Parathyroid adenoma (tissue), 2 donors: Measurements from ENCODE around the gene TRIAP1.
"Not testable (repeated sequence)": the region's sequence is repeated elsewhere in the genome, so short reads cannot be mapped to it uniquely, and the experiment has no call there.

Experiments
- H2AFZ ChIP-seq: fragments of 300-600 bp; sonication (generic); one replicate; pipeline ENCODE4 v1.7.0; 2017; ENCODE audit warnings: antibody characterized with exemption, mild to moderate bottlenecking
- H3K27ac ChIP-seq: fragments of 300-600 bp; sonication (generic); one replicate; pipeline ENCODE4 v1.7.0; 2017
- H3K27me3 ChIP-seq: fragments of 300-600 bp; sonication (generic); one replicate; pipeline ENCODE4 v1.7.0; 2017; ENCODE audit warnings: low read length; ENCODE audit not compliant: control insufficient read depth, insufficient read depth
- H3K36me3 ChIP-seq: fragments of 300-600 bp; sonication (generic); one replicate; pipeline ENCODE4 v1.7.0; 2017; ENCODE audit warnings: low read length; ENCODE audit not compliant: control insufficient read depth, insufficient read depth
- H3K4me1 ChIP-seq: fragments of 300-600 bp; sonication (generic); one replicate; pipeline ENCODE4 v1.7.0; 2017; ENCODE audit warnings: control low read depth
- H3K4me2 ChIP-seq: fragments of 300-600 bp; sonication (generic); one replicate; pipeline ENCODE4 v1.7.0; 2017; ENCODE audit warnings: low read length
- H3K4me3 ChIP-seq: fragments of 300-600 bp; sonication (generic); one replicate; pipeline ENCODE4 v1.7.0; 2017; ENCODE audit warnings: low read depth, low read length
- H3K79me2 ChIP-seq: fragments of 300-600 bp; sonication (generic); one replicate; pipeline ENCODE4 v1.7.0; 2017; ENCODE audit warnings: control low read depth
- H3K9ac ChIP-seq: fragments of 300-600 bp; sonication (generic); one replicate; pipeline ENCODE4 v1.7.0; 2017; ENCODE audit warnings: mild to moderate bottlenecking
- H3K9me3 ChIP-seq: fragments of 300-600 bp; sonication (generic); one replicate; pipeline ENCODE4 v1.7.0; 2017; ENCODE audit warnings: low read length; ENCODE audit not compliant: control insufficient read depth
- TF ChIP-seq, protein P1 (sequence below): fragments of 300-600 bp; sonication (generic); IDR thresholded peaks from one replicate; pipeline ENCODE4 v1.7.0; 2017; ENCODE audit warnings: antibody characterized with exemption, mild to moderate bottlenecking
- donor health status: primary hyperparathyroidism.

TRIAP1 gene

DNA sequence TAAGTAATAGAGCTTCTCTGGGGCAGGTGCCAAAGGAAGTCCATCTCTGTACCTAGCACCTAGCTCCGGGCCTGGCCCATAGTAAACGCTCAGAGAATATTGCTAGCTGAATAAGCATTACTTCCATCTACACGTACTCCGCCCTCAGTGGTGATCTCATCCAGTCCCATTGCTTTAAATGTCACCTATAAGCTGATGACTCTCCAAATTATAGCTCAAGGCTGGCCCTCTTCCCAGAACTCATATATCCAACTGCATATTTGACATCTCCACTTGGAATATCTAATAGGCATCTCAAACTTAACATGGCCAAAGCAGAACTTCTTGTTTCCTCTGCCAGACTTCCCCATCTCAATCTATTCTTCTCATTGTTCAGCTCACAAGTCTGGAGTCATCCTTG lies 42.8 kb upstream of the TRIAP1 start:
- H3K27ac ChIP-seq: no peak overlapping the region
- no peaks in the 10 kb centered on the region for H3K36me3 ChIP-seq
- H3K4me2 ChIP-seq: no peak overlapping the region

DNA sequence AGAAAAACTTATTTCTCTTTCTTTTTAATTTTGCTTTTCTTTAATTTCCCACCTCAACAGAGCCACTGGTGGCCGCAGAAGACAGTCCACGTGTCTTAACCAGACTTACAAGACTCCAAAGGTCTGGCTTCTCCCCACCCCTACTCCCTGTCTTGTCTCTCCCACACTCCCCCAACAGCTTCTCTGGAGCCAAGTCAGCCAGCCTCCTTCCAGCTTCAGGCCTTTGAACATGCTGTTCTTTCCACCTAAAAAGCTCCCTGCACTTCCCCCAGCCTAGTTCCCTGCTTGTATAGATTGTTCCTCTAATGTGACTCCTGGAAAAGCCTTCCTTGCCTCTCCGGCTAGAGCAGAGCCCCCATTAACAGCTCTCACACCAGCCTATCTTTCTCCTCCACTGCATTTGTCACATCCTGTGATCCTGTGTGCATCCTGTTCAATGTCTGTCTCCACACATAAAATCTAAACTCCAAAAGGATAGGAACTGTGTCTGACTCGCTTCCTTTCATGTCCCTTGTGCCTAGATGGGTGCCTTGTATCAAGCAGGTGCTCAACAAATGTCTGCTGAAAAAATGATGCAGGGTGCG lies 42.0 kb upstream of the TRIAP1 start:
- H3K4me3 ChIP-seq: no peak overlapping the region
- H3K4me2 ChIP-seq: no peak overlapping the region
- H3K4me1 ChIP-seq: no peaks in the 10 kb centered on the region
- TF ChIP-seq, protein P1, sequence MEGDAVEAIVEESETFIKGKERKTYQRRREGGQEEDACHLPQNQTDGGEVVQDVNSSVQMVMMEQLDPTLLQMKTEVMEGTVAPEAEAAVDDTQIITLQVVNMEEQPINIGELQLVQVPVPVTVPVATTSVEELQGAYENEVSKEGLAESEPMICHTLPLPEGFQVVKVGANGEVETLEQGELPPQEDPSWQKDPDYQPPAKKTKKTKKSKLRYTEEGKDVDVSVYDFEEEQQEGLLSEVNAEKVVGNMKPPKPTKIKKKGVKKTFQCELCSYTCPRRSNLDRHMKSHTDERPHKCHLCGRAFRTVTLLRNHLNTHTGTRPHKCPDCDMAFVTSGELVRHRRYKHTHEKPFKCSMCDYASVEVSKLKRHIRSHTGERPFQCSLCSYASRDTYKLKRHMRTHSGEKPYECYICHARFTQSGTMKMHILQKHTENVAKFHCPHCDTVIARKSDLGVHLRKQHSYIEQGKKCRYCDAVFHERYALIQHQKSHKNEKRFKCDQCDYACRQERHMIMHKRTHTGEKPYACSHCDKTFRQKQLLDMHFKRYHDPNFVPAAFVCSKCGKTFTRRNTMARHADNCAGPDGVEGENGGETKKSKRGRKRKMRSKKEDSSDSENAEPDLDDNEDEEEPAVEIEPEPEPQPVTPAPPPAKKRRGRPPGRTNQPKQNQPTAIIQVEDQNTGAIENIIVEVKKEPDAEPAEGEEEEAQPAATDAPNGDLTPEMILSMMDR: no peak
- H3K9ac ChIP-seq: no peak overlapping the region
- H2AFZ ChIP-seq: no peak overlapping the region
- H3K9me3 ChIP-seq: no peaks in the 10 kb centered on the region
- no peaks in the 10 kb centered on the region for H3K79me2 ChIP-seq
- H3K27ac ChIP-seq: no peak overlapping the region
- no peaks in the 10 kb centered on the region for H3K27me3 ChIP-seq
- H3K36me3 ChIP-seq: no peaks in the 10 kb centered on the region

More for the DNA sequence above, 42.8 kb upstream of the TRIAP1 start:
- H3K4me3 ChIP-seq: no peak overlapping the region
- no peaks in the 10 kb centered on the region for H3K79me2 ChIP-seq
- no peak overlapping the region for H3K9ac ChIP-seq
- no peaks in the 10 kb centered on the region for H3K9me3 ChIP-seq
- H2AFZ ChIP-seq: no peak overlapping the region
- TF ChIP-seq, protein P1: no peak
- H3K27me3 ChIP-seq: no peaks in the 10 kb centered on the region
- H3K4me1 ChIP-seq: no peaks in the 10 kb centered on the region

DNA sequence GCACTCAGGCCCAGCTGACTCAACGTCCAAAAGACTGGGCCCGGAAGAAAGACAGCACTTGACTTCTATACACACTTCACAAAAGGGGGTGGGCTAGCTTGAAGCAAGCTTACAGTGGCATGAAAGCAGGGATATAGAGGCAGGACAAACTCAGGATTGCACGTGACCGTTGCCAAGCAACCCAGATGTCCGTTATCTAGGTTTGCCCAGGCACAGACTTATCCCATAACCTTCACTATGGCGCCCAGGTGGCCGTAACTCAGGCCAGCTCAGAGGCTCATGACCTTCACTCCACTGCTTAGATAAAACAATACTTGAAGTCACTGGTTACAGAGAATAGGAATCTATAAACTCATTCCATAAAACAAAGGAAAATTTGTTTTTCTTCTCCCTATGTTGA lies 41.4 kb upstream of the TRIAP1 start:
- H2AFZ ChIP-seq, H3K4me2 ChIP-seq, H3K79me2 ChIP-seq, H3K4me3 ChIP-seq, H3K27me3 ChIP-seq, H3K4me1 ChIP-seq, H3K9me3 ChIP-seq, H3K36me3 ChIP-seq, H3K27ac ChIP-seq, H3K9ac ChIP-seq: not testable (repeated sequence)

DNA sequence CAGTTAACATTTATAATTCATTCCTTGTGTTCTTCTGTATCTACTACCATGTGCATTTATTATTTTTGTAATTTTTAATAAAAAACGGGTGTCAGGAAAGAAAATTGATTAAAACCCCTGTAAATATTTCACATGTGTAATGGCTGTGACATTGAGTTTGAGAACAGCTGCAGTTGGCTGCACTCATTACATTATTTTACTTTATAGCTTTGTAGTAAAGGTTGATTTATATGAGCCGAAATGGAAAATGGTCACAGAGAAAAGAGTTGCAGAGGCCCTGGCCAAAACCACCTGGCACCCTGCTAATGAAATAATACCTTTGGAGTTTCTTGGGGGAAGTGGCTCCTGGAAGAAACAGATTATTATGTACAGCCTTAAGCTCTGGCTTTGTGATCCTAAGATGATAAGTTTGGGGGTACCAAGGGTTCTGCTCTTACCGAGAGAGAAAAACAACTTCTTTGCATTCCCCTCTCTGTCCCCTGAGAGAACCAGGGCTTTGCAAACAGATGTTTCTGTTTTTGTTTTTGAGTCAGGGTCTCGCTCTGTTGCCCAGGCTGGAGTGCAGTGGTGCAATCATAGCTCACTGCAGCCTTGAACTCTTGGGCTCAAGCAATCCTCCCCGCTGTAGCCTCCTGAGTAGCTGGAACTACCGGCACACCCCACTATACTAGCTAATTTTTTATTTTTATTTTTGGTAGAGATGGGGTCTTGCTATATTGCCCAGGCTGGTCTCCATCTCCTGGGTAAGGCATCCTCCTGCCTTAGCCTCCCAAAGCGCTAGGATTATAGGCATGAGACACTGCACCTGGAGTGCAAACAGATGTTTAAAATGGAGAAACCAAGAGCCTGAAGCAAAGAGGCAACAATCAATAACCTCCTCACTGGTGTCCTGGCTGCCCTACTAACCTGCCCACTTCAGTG lies 40.0 kb upstream of the TRIAP1 start:
- Histone ChIP-seq H3K4me1 (no peaks in the 10 kb centered on the region), H3K36me3 (no peaks in the 10 kb centered on the region), H3K4me3 (no peak overlapping the region), H2AFZ (no peak overlapping the region), H3K79me2 (peaks cover 5% of the 10 kb centered on the region), H3K27ac (no peak overlapping the region), H3K4me2 (no peak overlapping the region), H3K27me3 (no peaks in the 10 kb centered on the region), H3K9ac (no peak overlapping the region), H3K9me3 (no peaks in the 10 kb centered on the region)
- TF ChIP-seq, protein P1: no peak

DNA sequence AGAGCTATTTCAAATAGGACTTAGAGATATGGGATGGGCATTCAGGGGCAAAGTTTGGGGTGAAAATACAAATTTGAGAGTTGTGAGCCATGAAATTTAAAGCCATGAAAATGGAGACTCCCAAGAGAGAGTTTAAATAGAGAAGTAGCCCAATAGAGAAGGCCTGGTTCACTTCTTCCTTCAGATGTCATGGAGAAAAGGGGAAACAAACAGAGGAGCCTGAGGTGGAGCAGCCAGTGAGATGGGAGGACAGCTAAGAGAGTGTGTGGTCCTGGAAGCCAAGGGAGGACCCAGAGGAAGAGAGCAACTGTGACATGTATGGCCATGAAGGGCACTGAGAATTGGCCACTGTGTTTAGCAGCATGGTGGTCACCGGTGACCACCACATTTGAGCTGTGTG lies 37.4 kb upstream of the TRIAP1 start:
- TF ChIP-seq, protein P1: no peak
- no peaks in the 10 kb centered on the region for H3K9me3 ChIP-seq
- H3K9ac ChIP-seq: no peak overlapping the region
- no peaks in the 10 kb centered on the region for H3K27me3 ChIP-seq
- H3K4me1 ChIP-seq: no peaks in the 10 kb centered on the region
- H3K79me2 ChIP-seq: peaks cover 5% of the 10 kb centered on the region
- H3K4me2 ChIP-seq: no peak overlapping the region
- H3K4me3 ChIP-seq: no peak overlapping the region
- no peak overlapping the region for H2AFZ ChIP-seq
- no peak overlapping the region for H3K27ac ChIP-seq
- H3K36me3 ChIP-seq: no peaks in the 10 kb centered on the region
